ENCODE results near the gene CASQ1. TPM values are rescaled to one million over a fixed set of nuclear protein-coding genes. Genes with fewer than 3 reads are reported as not detected.

CASQ1 gene
- total and polyA plus RNA-seq, 7 donors: 0.28 to 9.4 (median 1.5) TPM; not detected in 1

Other genes with a start within 250 kb of the CASQ1 start
- gene IGSF9, start 245.0 kb upstream of the CASQ1 start, total RNA-seq: under 1 TPM in 1 of 4 donors, not detected in 3; under 0.01 TPM
- gene IGSF9, start 245.0 kb upstream of the CASQ1 start, polyA plus RNA-seq: 10 to 100 TPM in 2 of 3 donors, 1 to 10 TPM in 1; 6.9 to 16.3 (median 11.4) TPM
- not detected for gene SLAMF9, start 236.3 kb upstream of the CASQ1 start, total RNA-seq
- gene SLAMF9, start 236.3 kb upstream of the CASQ1 start, polyA plus RNA-seq: under 1 TPM in 1 of 3 donors, not detected in 2; 0.15 TPM
- 1 to 10 TPM; 3.3 to 4.7 (median 4.5) TPM for gene PIGM, start 158.6 kb upstream of the CASQ1 start, total RNA-seq
- gene PIGM, start 158.6 kb upstream of the CASQ1 start, polyA plus RNA-seq: 1 to 10 TPM in 1 of 3 donors, under 1 TPM in 2; 0.60 to 3.6 (median 0.69) TPM
- gene KCNJ10, start 120.4 kb upstream of the CASQ1 start, total RNA-seq: under 1 TPM in 2 of 4 donors, not detected in 2; 0.27 to 0.36 TPM
- gene KCNJ10, start 120.4 kb upstream of the CASQ1 start, polyA plus RNA-seq: 1 to 10 TPM in 1 of 3 donors, under 1 TPM in 1, not detected in 1; 0.23 to 1.3 TPM
- under 1 TPM; under 0.01 to 0.36 (median 0.27) TPM for gene KCNJ9, start 109.0 kb upstream of the CASQ1 start, total RNA-seq
- gene KCNJ9, start 109.0 kb upstream of the CASQ1 start, polyA plus RNA-seq: under 1 TPM in 1 of 3 donors, not detected in 2; 0.22 TPM
- 10 to 100 TPM; 11.1 to 11.4 (median 11.3) TPM for gene IGSF8, start 92.0 kb upstream of the CASQ1 start, total RNA-seq
- gene IGSF8, start 92.0 kb upstream of the CASQ1 start, polyA plus RNA-seq: 10 to 100 TPM in 1 of 3 donors, 1 to 10 TPM in 2; 4.8 to 34.9 (median 7.2) TPM
- 100 to 1,000 TPM in 2 of 4 donors, 10 to 100 TPM in 2; 60.7 to 153 (median 102) TPM for gene ATP1A2, start 74.8 kb upstream of the CASQ1 start, total RNA-seq
- 1 to 10 TPM in 2 of 3 donors, under 1 TPM in 1; 0.92 to 5.7 (median 1.8) TPM for gene ATP1A2, start 74.8 kb upstream of the CASQ1 start, polyA plus RNA-seq
- gene ATP1A4, start 39.0 kb upstream of the CASQ1 start, total RNA-seq: 1 to 10 TPM in 1 of 4 donors, under 1 TPM in 1, not detected in 2; 0.27 to 3.0 TPM
- gene ATP1A4, start 39.0 kb upstream of the CASQ1 start, polyA plus RNA-seq: under 1 TPM in 1 of 3 donors, not detected in 2; 0.22 TPM
- gene PEA15, start 14.8 kb downstream of the CASQ1 start, total RNA-seq: 100 to 1,000 TPM in 1 of 4 donors, 10 to 100 TPM in 3; 65.7 to 126 (median 88.8) TPM
- 100 to 1,000 TPM in 2 of 3 donors, 10 to 100 TPM in 1; 42.5 to 113 (median 109) TPM for gene PEA15, start 14.8 kb downstream of the CASQ1 start, polyA plus RNA-seq
- 100 to 1,000 TPM; 138 to 184 (median 147) TPM for gene DCAF8, start 72.0 kb downstream of the CASQ1 start, total RNA-seq
- 10 to 100 TPM; 28.2 to 76.1 (median 44.4) TPM for gene DCAF8, start 72.0 kb downstream of the CASQ1 start, polyA plus RNA-seq
- 10 to 100 TPM; 49.0 to 57.4 (median 53.0) TPM for gene PEX19, start 94.6 kb downstream of the CASQ1 start, total RNA-seq
- 10 to 100 TPM; 25.6 to 42.0 (median 35.4) TPM for gene PEX19, start 94.6 kb downstream of the CASQ1 start, polyA plus RNA-seq
- gene COPA, start 152.7 kb downstream of the CASQ1 start, total RNA-seq: 100 to 1,000 TPM in 1 of 4 donors, 10 to 100 TPM in 3; 93.8 to 117 (median 96.5) TPM
- 10 to 100 TPM; 62.5 to 76.0 (median 68.7) TPM for gene COPA, start 152.7 kb downstream of the CASQ1 start, polyA plus RNA-seq
- gene NCSTN, start 152.8 kb downstream of the CASQ1 start, total RNA-seq: 10 to 100 TPM; 30.3 to 46.7 (median 39.0) TPM
- gene NCSTN, start 152.8 kb downstream of the CASQ1 start, polyA plus RNA-seq: 10 to 100 TPM; 12.0 to 55.6 (median 19.4) TPM
- gene NHLH1, start 176.5 kb downstream of the CASQ1 start, total RNA-seq: under 1 TPM in 1 of 4 donors, not detected in 3; under 0.01 TPM
- under 1 TPM in 2 of 3 donors, not detected in 1; 0.12 to 0.60 TPM for gene NHLH1, start 176.5 kb downstream of the CASQ1 start, polyA plus RNA-seq
- 1 to 10 TPM; 3.2 to 6.6 (median 3.6) TPM for gene VANGL2, start 210.0 kb downstream of the CASQ1 start, total RNA-seq
- gene VANGL2, start 210.0 kb downstream of the CASQ1 start, polyA plus RNA-seq: 1 to 10 TPM; 1.8 to 3.5 (median 2.6) TPM